Measurements from ENCODE around the gene LCE1D.

DNA sequence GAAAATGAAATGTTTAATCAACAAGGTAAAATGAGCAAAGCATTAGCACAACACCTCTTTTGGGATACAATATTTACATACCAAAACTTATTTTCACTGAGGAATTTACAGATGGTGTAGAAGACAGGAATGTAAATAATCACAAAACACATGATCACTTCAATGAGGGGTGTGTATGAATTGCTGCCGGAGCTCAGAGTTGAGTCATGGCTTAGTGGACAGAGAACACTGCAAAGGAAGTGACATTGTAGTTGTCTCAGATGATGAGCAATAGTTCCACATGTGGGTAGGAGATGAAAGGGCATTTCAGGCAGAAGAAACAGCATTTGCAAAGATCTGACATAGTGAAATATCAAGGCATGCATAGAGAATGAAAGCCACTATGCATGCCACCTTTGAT lies 44.3 kb upstream of the LCE1D start:
- TF ChIP-seq CTCF (IDR thresholded peaks at IDR 0.05) = no peak
- no peak for TF ChIP-seq POLR2A (IDR thresholded peaks at IDR 0.05)

All from uterus (tissue), 2 donors.